Coronary artery (tissue), 2 donors: Measurements from ENCODE around the gene ZNF181.

Experiments used
- DNase-seq: peaks from one replicate; pipeline ENCODE4 v3.0.0-alpha.2; 2017; ENCODE audit warnings: low spot score
- H3K27ac ChIP-seq, 2 donors: fragments of 200-600 bp; sonication (generic); one replicate each; pipeline ENCODE4 v1.5.1; 2016 to 2019
- H3K4me3 ChIP-seq: fragments of 200-600 bp; sonication (generic); 2 replicates; pipeline ENCODE4 v1.5.1; 2016; ENCODE audit warnings: mild to moderate bottlenecking, moderate library complexity
- CTCF ChIP-seq: fragments of 200-600 bp; sonication (generic); IDR thresholded peaks from one replicate; pipeline ENCODE4 v1.5.1; 2019; ENCODE audit warnings: antibody characterized with exemption

The ZNF181 gene

GRCh38 chr19:34707661-34708060 is 26.4 kb upstream of the ZNF181 start:
- no peak for TF ChIP-seq CTCF
- Histone ChIP-seq H3K4me3 (no peak overlapping the region), H3K27ac (no peak overlapping the region)
- DNase-seq = no peak

- H3K4me3 ChIP-seq = no peak overlapping the region
- no peak for DNase-seq
- H3K27ac ChIP-seq = no peak overlapping the region
- no peak for TF ChIP-seq CTCF
Observed at GRCh38 chr19:34711890-34712289, 22.2 kb upstream of the ZNF181 start.

- peak; percentile 69 for TF ChIP-seq CTCF
- Histone ChIP-seq H3K4me3 (no peak overlapping the region), H3K27ac (no peak overlapping the region)
- no peak for DNase-seq
Observed at GRCh38 chr19:34712395-34713261, 21.4 kb upstream of the ZNF181 start.

GRCh38 chr19:34713262-34713637 is 20.8 kb upstream of the ZNF181 start:
- Histone ChIP-seq H3K4me3 (no peak overlapping the region), H3K27ac (no peak overlapping the region)
- TF ChIP-seq CTCF = no peak
- DNase-seq = no peak

GRCh38 chr19:34715357-34715756 is 18.7 kb upstream of the ZNF181 start:
- no peak for DNase-seq

GRCh38 chr19:34722353-34722752 is 11.7 kb upstream of the ZNF181 start:
- H3K4me3 ChIP-seq = no peak overlapping the region
- H3K27ac ChIP-seq = no peak overlapping the region
- TF ChIP-seq CTCF = no peak
- no peak for DNase-seq

More at GRCh38 chr19:34715357-34715756, 18.7 kb upstream of the ZNF181 start:
- Histone ChIP-seq H3K4me3 (no peak overlapping the region), H3K27ac (no peak overlapping the region)
- no peak for TF ChIP-seq CTCF

- H3K4me3 ChIP-seq = no peak overlapping the region
- TF ChIP-seq CTCF = no peak
- H3K27ac ChIP-seq = no peak overlapping the region
- DNase-seq = no peak
Observed at GRCh38 chr19:34725400-34725799, 8.6 kb upstream of the ZNF181 start.
